Memory B cell (primary cell): ENCODE results near the gene PITPNB.
A peak's percentile ranks its signal among the peaks of the same experiment; 100 is the strongest.

Experiments
- ATAC-seq: fragments of 150-1000 bp; cut with Tn5 transposase; 2 replicates; pipeline ENCODE4 v1.10.0; 2021; ENCODE audit warnings: low read depth, mild to moderate bottlenecking, moderate library complexity
- DNase-seq, 2 donors: peaks; one replicate each; pipeline ENCODE4 v3.0.0; 2022; ENCODE audit warnings: low spot score in 2 of 2
- H3K27ac Mint-ChIP-seq: one replicate; pipeline ENCODE4 v1.8.0; 2022; ENCODE audit warnings: mild to moderate bottlenecking, moderate library complexity, mixed read lengths
- H3K27me3 Mint-ChIP-seq: one replicate; pipeline ENCODE4 v1.8.0; 2022; ENCODE audit warnings: mixed read lengths
- H3K36me3 Mint-ChIP-seq: one replicate; pipeline ENCODE4 v1.8.0; 2022; ENCODE audit warnings: mild to moderate bottlenecking, mixed read lengths
- H3K4me1 Mint-ChIP-seq: one replicate; pipeline ENCODE4 v1.8.0; 2022; ENCODE audit warnings: mixed read lengths
- H3K4me3 Mint-ChIP-seq: one replicate; pipeline ENCODE4 v1.8.0; 2022; ENCODE audit warnings: mild to moderate bottlenecking, moderate library complexity, mixed read lengths
- H3K9me3 Mint-ChIP-seq: one replicate; pipeline ENCODE4 v1.8.0; 2022; ENCODE audit warnings: mixed read lengths

PITPNB gene

DNA sequence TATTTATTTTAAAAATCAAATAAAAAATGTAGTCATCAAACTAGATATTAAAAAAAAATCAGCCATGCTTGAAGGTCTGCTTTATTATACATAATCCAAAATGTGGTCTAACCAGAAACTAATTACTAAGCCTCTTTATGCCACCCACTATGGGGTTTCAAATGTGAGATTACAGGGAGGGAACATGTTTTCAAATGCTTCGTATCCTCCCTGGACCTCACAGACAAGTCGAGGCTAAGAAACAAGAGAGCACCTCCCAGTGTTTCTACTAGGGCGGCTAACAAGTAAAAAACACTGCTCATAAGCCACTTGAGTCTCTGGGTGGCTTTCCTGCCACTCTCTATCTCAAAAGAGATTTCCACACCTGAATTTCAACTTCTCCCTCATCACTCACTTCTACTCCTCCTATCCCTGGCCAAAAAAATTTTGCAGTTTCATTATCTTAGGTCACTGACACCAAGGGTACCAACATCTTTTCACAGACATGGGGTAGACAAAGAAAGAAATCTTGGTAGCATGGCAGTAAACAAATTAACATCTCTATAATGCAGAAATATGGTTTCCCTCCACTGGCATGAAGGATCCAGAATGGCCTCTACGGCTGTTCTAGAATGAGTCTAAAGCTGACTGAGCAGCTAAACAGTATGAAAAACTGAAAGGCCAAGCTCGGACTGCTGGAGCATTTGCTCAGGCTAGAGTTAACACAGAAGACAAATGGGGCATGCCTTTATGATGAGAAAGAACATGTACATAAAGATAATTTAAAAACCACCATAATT, 50.9 kb downstream of the PITPNB start:
- Mint-ChIP-seq H3K9me3 (no peaks in the 10 kb centered on the region), H3K4me3 (no peak overlapping the region), H3K27me3 (no peaks in the 10 kb centered on the region), H3K27ac (peak overlapping the region; percentile 31), H3K36me3 (peaks cover 18% of the 10 kb centered on the region), H3K4me1 (peaks cover 16% of the 10 kb centered on the region)
- DNase-seq (no peak), ATAC-seq (no peak)

DNA sequence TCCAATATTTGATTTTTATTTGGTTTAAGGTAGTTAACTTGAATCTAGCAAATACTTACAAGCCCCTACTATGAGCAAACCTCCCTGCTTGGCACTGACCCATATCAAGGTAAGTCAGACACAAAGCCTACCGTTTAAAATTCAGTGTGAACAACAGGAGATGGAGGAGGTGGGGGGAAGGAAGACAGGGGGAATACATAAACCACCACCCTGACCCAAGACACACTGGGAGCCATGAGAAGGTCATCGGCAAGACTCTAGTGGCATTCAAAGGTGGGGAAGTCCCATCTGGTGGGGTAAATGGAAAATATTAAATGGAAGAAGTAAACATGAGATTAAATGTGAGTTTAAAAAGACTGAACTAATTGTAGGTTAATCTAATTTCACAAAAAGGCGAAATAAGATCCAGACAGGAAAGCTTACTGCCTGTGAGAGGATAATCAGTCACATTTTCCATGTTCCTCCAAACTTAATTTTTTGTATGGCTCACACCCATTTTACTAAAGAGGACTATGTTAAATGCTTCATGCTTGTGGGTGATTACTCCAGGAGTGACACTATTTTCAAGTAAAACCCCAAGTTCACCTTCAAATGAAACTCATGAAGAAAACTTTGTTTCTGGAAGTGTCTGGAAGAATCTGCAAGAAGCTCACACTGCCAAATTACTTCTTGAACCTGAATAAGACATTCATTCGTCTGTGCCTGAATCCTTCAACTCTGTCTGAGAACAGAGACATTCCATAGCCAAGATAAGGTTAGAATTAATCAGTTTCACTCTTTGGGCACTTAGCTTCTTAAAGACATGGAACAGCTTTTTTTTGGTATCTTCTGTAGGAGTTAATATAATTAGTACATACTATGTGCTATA, 51.7 kb downstream of the PITPNB start:
- DNase-seq: no peak
- no peaks in the 10 kb centered on the region for H3K27me3 Mint-ChIP-seq
- peaks cover 16% of the 10 kb centered on the region for H3K4me1 Mint-ChIP-seq
- ATAC-seq: no peak
- H3K4me3 Mint-ChIP-seq: no peak overlapping the region
- H3K36me3 Mint-ChIP-seq: peaks cover 18% of the 10 kb centered on the region
- peak overlapping the region; percentile 14 for H3K27ac Mint-ChIP-seq
- H3K9me3 Mint-ChIP-seq: no peaks in the 10 kb centered on the region

DNA sequence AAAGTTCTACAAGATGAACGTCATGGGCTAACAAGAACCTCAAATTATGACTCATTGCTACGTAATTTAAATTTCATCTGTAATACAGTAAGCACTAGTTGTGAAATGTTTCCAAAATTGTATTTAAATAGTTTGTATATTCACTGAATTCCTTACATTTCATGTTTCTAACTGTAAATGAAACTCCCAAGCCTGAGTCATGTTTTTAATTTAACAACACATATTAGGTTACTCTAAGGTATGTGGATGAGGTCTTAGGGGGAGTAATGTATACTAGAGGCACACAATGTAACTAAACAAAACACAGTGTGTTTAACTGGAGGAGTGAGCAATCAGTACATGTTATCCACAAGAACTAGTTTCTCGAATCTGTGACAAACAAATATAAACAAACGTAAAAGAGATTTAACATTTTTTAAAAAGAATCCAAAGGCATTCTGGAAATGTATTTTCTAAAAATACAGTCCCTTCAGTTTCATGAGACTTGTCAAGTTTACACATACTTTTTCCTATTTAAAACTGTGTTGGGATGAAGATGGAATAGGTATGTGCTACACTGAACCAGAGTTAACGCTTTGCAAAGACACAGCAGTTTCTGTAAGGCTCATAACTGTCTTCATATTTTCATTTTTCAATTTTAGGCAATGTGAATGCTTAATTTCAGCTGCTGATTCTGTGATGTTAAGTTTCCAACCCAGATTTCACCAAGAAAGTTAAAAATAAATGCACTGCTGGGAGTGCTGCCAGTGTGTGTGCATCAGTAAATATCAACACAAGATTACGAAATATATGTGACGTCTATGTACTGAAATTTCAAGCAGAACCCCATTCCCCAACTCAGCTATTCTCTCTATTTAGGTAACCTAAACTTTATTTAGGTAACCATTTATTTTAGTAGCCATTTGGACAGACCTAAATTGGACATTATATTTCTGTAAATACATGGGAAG, 52.6 kb downstream of the PITPNB start:
- peaks cover 13% of the 10 kb centered on the region for H3K4me1 Mint-ChIP-seq
- H3K9me3 Mint-ChIP-seq: no peaks in the 10 kb centered on the region
- peak overlapping the region; percentile 14 for H3K27ac Mint-ChIP-seq
- ATAC-seq: no peak
- H3K36me3 Mint-ChIP-seq: peaks cover 21% of the 10 kb centered on the region
- no peaks in the 10 kb centered on the region for H3K27me3 Mint-ChIP-seq
- no peak for DNase-seq
- no peak overlapping the region for H3K4me3 Mint-ChIP-seq

DNA sequence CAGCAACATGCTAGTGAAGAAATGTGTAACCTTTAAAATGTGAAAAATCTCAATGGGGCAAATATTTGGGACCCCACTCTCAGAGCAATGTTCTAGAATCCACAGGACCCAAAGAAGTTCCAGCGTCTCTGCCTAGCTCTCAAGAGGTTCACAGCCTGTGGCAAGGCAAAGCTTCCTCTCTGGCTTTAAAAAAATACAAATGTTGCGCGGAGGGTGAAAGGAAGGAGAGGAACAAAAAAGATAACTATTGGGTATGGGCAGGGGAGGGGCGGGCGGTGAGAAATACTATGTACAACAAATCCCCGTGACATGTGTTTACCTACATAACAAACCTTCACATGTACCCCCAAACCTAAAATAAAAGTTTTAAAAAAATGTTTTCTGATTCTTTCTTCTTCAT, 53.6 kb downstream of the PITPNB start:
- Mint-ChIP-seq H3K27me3 (no peaks in the 10 kb centered on the region), H3K4me1 (peaks cover 13% of the 10 kb centered on the region), H3K27ac (no peak overlapping the region), H3K4me3 (no peak overlapping the region), H3K9me3 (no peaks in the 10 kb centered on the region), H3K36me3 (peaks cover 23% of the 10 kb centered on the region)
- ATAC-seq (no peak), DNase-seq (no peak)

DNA sequence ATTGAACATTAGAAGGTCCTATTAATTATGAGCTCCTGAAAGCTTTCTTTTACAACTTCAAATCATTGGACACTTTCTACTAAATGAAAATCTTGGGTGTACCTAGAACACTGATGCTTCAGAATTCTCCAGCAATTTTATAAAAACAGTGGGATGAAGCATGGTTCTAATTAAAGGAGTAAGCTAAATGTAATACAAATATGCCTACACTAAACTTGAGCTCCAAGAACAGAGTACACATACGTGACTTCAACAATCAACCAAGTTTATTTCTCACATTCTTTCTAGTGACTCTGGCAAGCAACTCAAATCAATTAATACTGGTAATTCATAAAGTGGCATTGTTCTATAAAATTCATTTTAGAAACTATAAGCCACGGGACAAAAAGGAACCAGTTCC, 55.5 kb downstream of the PITPNB start:
- no peak overlapping the region for H3K27ac Mint-ChIP-seq

DNA sequence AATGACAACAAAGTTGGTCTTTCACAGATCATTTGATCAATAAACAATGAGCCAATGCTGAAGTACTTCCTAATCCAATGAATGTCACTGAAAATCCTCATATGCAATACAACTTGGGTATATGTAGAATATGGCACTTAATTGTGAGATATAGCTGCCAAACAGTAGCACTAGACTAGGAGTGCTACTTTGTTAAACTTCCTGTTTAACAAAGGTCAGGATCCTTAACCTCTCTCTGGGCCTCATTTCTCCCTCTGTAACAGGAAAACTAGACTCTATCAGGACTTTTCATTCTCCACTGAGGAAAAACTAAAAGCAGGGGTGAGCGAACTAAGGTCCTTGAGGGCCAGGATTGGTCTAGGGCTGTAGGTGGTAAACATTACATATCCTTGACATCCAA, 56.1 kb downstream of the PITPNB start:
- no peaks in the 10 kb centered on the region for H3K27me3 Mint-ChIP-seq
- H3K27ac Mint-ChIP-seq: no peak overlapping the region
- H3K36me3 Mint-ChIP-seq: peaks cover 30% of the 10 kb centered on the region
- peaks cover 3% of the 10 kb centered on the region for H3K4me1 Mint-ChIP-seq
- H3K9me3 Mint-ChIP-seq: no peaks in the 10 kb centered on the region
- DNase-seq (no peak), ATAC-seq (no peak)
- H3K4me3 Mint-ChIP-seq: no peak overlapping the region

More for the DNA sequence above, 55.5 kb downstream of the PITPNB start:
- Mint-ChIP-seq H3K27me3 (no peaks in the 10 kb centered on the region), H3K9me3 (no peaks in the 10 kb centered on the region), H3K4me3 (no peak overlapping the region), H3K36me3 (peaks cover 30% of the 10 kb centered on the region), H3K4me1 (peaks cover 6% of the 10 kb centered on the region)
- no peak for ATAC-seq
- no peak for DNase-seq

DNA sequence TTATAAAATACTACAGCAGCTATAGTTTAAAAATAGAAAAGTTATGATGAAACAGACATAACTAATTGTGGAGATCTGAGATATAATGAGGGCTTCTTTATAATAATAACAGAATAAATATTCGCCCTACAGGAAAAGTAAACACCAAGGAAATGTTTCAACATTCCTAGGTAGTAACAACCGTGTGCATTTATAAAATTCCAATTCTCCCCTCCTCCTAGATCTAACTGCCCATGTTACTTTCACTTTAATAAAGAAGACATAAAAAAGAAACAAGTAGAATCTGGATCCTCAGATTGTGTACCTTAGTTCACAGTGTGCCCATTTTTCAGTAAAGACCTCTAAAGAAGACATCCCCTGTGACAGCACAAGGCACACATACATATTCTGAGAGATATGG, 59.7 kb downstream of the PITPNB start:
- H3K36me3 Mint-ChIP-seq: peaks cover 45% of the 10 kb centered on the region
- no peak overlapping the region for H3K27ac Mint-ChIP-seq
- no peaks in the 10 kb centered on the region for H3K9me3 Mint-ChIP-seq

DNA sequence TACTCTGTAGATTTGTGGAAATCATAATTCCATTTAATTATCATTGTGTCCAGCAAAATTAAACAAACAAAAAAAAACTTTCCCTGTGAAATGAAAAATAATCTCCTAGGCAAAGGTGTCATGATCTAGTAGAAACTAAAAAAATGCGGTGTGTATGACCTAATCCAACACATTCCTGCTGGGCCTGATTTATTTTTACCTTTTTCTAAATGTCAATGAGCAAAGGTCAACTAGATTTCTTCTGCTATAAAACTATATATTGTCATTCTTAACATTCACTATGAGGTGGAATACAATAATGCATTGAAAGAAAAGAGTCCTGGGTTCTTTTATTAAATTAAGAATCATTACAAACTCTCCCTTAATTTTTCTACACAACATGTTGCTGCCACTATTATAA, 60.4 kb downstream of the PITPNB start:
- no peaks in the 10 kb centered on the region for H3K27me3 Mint-ChIP-seq

More for the DNA sequence above, 59.7 kb downstream of the PITPNB start:
- no peak for DNase-seq
- no peaks in the 10 kb centered on the region for H3K27me3 Mint-ChIP-seq
- ATAC-seq: no peak
- no peak overlapping the region for H3K4me3 Mint-ChIP-seq
- no peaks in the 10 kb centered on the region for H3K4me1 Mint-ChIP-seq

DNA sequence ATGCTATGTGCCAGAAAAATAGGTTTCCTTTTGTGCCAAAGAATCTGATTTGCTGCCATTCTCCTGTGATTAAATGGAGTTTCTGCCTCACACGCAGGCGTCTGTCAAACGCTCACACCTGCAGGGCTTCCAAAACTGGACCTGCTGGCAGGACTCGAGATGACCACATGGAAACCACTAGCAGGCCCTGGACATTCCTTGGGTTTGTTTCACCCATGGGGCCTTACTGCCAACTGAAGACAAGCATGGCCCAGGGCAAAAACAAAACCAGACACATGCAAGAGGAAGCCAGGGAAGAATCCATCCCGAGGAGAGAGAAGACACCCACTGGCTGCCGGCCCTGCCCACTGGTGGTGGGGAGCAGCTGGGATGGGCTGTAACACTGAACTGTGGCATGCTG, 61.6 kb downstream of the PITPNB start:
- Mint-ChIP-seq H3K9me3 (no peaks in the 10 kb centered on the region), H3K36me3 (peaks cover 55% of the 10 kb centered on the region), H3K4me3 (no peak overlapping the region), H3K27me3 (no peaks in the 10 kb centered on the region), H3K4me1 (no peaks in the 10 kb centered on the region), H3K27ac (no peak overlapping the region)
- no peak for DNase-seq
- no peak for ATAC-seq

More for the DNA sequence above, 60.4 kb downstream of the PITPNB start:
- Mint-ChIP-seq H3K9me3 (no peaks in the 10 kb centered on the region), H3K4me3 (no peak overlapping the region), H3K27ac (no peak overlapping the region), H3K4me1 (no peaks in the 10 kb centered on the region), H3K36me3 (peaks cover 50% of the 10 kb centered on the region)
- DNase-seq (no peak), ATAC-seq (no peak)

DNA sequence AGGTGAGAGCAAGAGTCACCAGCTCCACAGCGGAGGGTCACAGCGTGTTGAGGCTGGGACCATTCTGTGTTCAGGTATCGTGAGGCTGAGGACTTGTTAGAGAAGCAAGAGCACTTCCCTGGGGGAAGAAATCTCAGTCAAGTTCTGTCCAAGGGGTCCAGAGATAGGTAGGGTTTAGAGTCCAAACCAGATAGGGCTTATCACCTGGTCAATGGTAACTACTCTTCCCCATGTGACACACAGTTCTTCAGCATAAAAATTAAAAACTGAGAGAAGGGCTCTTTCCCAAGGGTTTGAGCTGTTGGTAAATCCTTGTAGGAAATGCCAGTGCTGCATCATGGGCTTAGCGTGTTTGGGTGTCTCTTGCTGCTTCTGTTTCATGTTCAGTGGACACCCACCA, 62.7 kb downstream of the PITPNB start:
- no peak overlapping the region for H3K27ac Mint-ChIP-seq

DNA sequence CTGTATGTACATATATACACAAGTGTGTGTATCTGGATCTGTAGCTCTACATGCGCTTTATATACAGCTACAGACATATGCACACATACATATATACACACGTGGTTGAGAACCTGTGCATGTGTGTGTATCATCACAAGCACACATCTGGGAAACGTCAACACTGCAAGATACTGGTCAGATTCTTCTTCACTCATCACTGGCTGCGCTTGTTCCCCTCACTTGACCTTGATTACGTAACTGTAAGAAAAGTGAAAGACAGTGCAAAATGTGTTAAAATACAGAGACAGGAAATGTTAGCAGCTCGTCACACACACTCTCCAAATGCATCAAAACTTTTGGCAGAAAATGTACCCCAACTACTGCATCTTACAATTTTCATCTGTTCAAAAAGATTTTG, 65.6 kb downstream of the PITPNB start:
- no peaks in the 10 kb centered on the region for H3K4me1 Mint-ChIP-seq

More for the DNA sequence above, 62.7 kb downstream of the PITPNB start:
- H3K9me3 Mint-ChIP-seq: no peaks in the 10 kb centered on the region
- no peaks in the 10 kb centered on the region for H3K27me3 Mint-ChIP-seq
- DNase-seq (no peak), ATAC-seq (no peak)
- H3K36me3 Mint-ChIP-seq: peaks cover 56% of the 10 kb centered on the region
- H3K4me3 Mint-ChIP-seq: no peak overlapping the region
- no peaks in the 10 kb centered on the region for H3K4me1 Mint-ChIP-seq

DNA sequence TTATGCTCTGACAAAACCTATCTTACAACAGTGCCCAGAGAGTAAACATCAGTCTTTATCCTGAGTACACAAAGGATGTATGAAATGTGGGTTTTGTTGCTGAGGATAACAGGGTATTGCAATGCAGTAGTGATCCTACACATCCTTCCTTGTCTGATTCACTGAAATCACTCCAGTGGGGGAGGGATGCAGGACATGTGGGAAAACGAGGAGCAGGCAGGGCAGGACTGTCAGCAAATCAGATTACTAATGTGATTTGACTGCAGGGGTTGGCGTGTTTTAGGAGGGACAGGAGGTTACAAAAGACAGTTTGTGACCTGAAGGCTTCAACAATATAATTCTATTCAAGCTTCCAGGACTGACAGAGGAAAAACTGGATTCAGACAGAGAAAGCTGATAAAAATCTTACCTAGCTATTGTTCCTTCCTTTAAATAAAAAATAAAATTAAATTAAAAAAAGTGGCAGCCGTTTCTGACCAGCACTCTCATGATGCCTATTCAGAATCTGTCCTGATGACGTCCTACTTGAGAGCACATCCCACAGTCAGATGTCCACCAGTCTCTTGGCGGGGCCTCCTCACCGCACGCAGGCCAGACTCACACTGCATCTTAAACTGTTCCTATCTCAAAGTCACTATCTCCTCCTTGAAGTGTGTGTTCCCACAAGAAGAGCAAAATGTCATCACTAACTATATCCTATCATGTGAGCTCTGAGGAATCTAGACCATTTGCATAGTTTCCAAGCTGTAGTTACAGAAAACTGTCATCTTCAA, 66.9 kb downstream of the PITPNB start:
- ATAC-seq: no peak
- Mint-ChIP-seq H3K27ac (no peak overlapping the region), H3K27me3 (no peaks in the 10 kb centered on the region), H3K36me3 (peaks cover 56% of the 10 kb centered on the region), H3K4me1 (no peaks in the 10 kb centered on the region), H3K4me3 (no peak overlapping the region), H3K9me3 (no peaks in the 10 kb centered on the region)
- DNase-seq: no peak

More for the DNA sequence above, 65.6 kb downstream of the PITPNB start:
- no peak for DNase-seq
- Mint-ChIP-seq H3K9me3 (no peaks in the 10 kb centered on the region), H3K4me3 (no peak overlapping the region), H3K27me3 (no peaks in the 10 kb centered on the region), H3K27ac (no peak overlapping the region), H3K36me3 (peaks cover 57% of the 10 kb centered on the region)
- ATAC-seq: no peak

DNA sequence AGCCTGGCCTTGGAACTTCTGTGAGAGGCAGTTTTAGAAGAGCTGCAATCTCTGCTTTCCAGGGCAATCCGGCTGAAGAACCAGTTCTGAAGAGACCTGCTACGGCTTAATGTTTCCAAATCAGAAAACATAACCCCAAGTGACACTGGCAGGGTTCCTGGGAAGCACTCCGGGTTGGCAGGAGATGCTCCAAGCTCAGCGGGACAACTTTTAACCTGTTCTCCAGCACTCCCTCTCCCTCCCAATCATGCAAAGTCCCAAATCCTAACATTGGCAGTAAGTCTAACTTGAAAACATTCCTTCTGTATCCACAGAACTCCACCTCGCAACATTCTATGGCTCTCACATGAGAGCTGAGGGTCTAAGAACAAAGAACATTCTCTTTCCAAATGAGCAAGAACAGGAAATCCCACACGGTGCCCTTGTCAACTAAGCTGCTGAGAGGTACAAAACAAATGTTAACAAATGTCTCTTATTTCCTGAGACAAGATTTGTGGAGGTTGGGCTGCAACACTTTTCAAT, 69.0 kb downstream of the PITPNB start:
- Mint-ChIP-seq H3K4me3 (no peak overlapping the region), H3K27ac (no peak overlapping the region), H3K27me3 (no peaks in the 10 kb centered on the region), H3K9me3 (no peaks in the 10 kb centered on the region), H3K4me1 (no peaks in the 10 kb centered on the region), H3K36me3 (peaks cover 47% of the 10 kb centered on the region)
- DNase-seq (no peak), ATAC-seq (no peak)
